ENCODE data around the gene ARHGEF4. TPM values are rescaled to one million over a fixed set of nuclear protein-coding genes. Genes with fewer than 3 reads are reported as not detected.

The ARHGEF4 gene
- total RNA-seq, 2 experiments from 2014 or later, result 4.2 to 4.3 TPM

DNA sequence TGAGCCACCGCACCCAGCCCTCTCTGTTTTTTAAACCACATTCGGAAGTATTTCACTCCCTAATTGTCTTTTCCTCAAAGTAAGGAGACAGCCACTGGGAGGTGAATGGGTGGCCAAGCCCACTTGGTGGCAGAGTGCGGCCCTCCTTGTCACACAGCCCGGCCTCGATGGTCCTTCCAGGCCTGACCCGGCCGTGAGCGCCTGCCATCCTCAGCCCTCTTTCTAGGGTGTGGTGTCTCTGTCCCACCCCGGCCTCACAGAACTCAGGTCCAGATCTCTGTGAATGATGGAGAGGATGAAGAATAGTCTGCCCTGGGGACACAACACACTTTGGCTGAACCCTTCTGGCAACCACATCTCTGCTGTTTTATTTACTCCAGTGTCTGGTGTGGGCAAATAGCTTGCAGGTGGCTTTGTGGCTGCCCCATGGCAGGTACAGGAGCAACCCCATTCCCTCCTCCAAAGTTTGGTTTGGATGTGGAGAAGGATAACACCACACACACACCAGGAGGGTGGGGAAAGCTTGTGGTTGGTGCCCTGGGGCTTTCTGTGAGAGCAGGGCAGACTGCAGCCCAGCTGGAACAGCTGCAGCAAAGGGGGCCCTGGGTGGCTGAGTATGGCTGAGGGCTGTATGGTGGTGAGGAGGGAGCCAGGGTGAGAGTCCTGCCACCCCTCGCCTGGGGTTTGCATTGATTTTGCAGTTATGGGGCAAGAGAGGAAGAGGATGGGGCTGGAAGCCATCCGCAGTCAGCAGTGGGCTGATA, 167.9 kb downstream of the ARHGEF4 start:
- DNase-seq (no peak), ATAC-seq (no peak)
- H3K4me3 Mint-ChIP-seq, result no peak overlapping the region
- H3K9me3 Mint-ChIP-seq, result peaks cover 2% of the 10 kb centered on the region
- no peak overlapping the region for H3K27ac Mint-ChIP-seq
- no peaks in the 10 kb centered on the region for H3K36me3 Mint-ChIP-seq (ENCODE audit: low read depth)
- ChIA-PET CTCF (no interaction called here), POLR2A (no interaction called here)
- peaks cover 10% of the 10 kb centered on the region for H3K27me3 Mint-ChIP-seq
- intact Hi-C loops (cut with micrococcal nuclease), result no loop called here
- peaks cover 10% of the 10 kb centered on the region for H3K4me1 Mint-ChIP-seq (ENCODE audit: low read depth)
- no peak for TF ChIP-seq CTCF (IDR thresholded peaks at IDR 0.05)

GRCh38 chr2:131005216-131005935, 168.7 kb downstream of the ARHGEF4 start:
- no peak for TF ChIP-seq CTCF (IDR thresholded peaks at IDR 0.05)
- no peak for DNase-seq
- ATAC-seq, result no peak
- Mint-ChIP-seq H3K36me3 (ENCODE audit: low read depth) (no peaks in the 10 kb centered on the region), H3K4me1 (ENCODE audit: low read depth) (peaks cover 18% of the 10 kb centered on the region), H3K27ac (no peak overlapping the region), H3K9me3 (peaks cover 5% of the 10 kb centered on the region), H3K4me3 (no peak overlapping the region), H3K27me3 (peaks cover 7% of the 10 kb centered on the region)
- intact Hi-C loops (cut with micrococcal nuclease), result no loop called here
- ChIA-PET CTCF (interaction anchor here (1.1 kb wide), 1 partner anchor 12 kb away, joined by 3 read pairs; no protein-coding TSS in a partner anchor), POLR2A (no interaction called here)

DNA sequence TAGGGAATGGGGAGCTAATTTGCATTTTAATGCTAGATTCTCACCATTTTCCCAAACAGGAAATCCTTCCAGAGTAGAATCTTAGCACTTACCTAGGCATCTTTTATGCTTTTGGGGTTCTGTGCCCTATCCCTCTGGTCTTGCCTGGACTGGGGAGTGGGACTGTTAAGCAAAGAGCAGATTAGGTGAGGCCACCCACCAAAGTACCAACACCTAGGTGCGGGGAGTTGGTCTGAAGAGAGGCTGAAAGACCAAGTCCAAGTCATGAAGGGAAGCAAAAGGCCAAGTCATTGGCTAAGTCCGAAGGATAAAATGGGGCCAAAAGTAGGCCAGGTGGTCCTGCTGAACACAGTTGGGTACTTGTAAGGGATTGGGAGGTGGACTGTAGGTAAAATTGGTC, 169.8 kb downstream of the ARHGEF4 start:
- Mint-ChIP-seq H3K4me3 (no peak overlapping the region), H3K9me3 (peaks cover 5% of the 10 kb centered on the region), H3K4me1 (ENCODE audit: low read depth) (peaks cover 30% of the 10 kb centered on the region), H3K27ac (no peak overlapping the region), H3K36me3 (ENCODE audit: low read depth) (no peaks in the 10 kb centered on the region), H3K27me3 (peaks cover 4% of the 10 kb centered on the region)
- no peak for TF ChIP-seq CTCF (IDR thresholded peaks at IDR 0.05)
- DNase-seq, result no peak
- intact Hi-C loops (cut with micrococcal nuclease), result no loop called here
- ATAC-seq, result no peak
- POLR2A ChIA-PET, result no interaction called here
- CTCF ChIA-PET, result interaction anchor here (1.1 kb wide), 1 partner anchor 11 kb away, joined by 3 read pairs; no protein-coding TSS in a partner anchor

- ATAC-seq (no peak), DNase-seq (no peak)
- intact Hi-C loops (cut with micrococcal nuclease), result no loop called here
- TF ChIP-seq CTCF (IDR thresholded peaks at IDR 0.05), result no peak
- Mint-ChIP-seq H3K9me3 (peaks cover 5% of the 10 kb centered on the region), H3K27me3 (peaks cover 2% of the 10 kb centered on the region), H3K36me3 (ENCODE audit: low read depth) (no peaks in the 10 kb centered on the region), H3K27ac (no peak overlapping the region), H3K4me3 (no peak overlapping the region), H3K4me1 (ENCODE audit: low read depth) (peaks cover 36% of the 10 kb centered on the region)
- POLR2A ChIA-PET, result interaction anchor here (0.6 kb wide), 1 partner anchor 11 kb away, joined by 3 read pairs; no protein-coding TSS in a partner anchor
- CTCF ChIA-PET, result no interaction called here
Observed at GRCh38 chr2:131008967-131009366, 172.3 kb downstream of the ARHGEF4 start.

Measured in activated CD8-positive, alpha-beta T cell treated with anti-CD3 and anti-CD28 coated beads for 36 hours (primary cell).